Skeletal muscle satellite cell (primary cell): ENCODE results near the gene NMNAT2.
"Not testable (repeated sequence)": the region's sequence is repeated elsewhere in the genome, so short reads cannot be mapped to it uniquely, and the experiment has no call there.

Experiments
- H3K27me3 ChIP-seq: 2 replicates; pipeline ENCODE4 v1.7.0; 2013; ENCODE audit warnings: low read length; ENCODE audit not compliant: control insufficient read depth, insufficient read depth
- H3K36me3 ChIP-seq: 2 replicates; pipeline ENCODE4 v1.7.0; 2013; ENCODE audit warnings: mild to moderate bottlenecking, control low read depth, low read length; ENCODE audit not compliant: insufficient read depth
- H3K4me1 ChIP-seq: 2 replicates; pipeline ENCODE4 v1.7.0; 2013; ENCODE audit warnings: low read length; ENCODE audit not compliant: control insufficient read depth, insufficient read depth
- H3K4me2 ChIP-seq: 2 replicates; pipeline ENCODE4 v1.7.0; 2013; ENCODE audit warnings: mild to moderate bottlenecking, low read length
- H3K4me3 ChIP-seq: 2 replicates; pipeline ENCODE4 v1.7.0; 2013; ENCODE audit warnings: low read length
- H3K9ac ChIP-seq: 2 replicates; pipeline ENCODE4 v1.7.0; 2013; ENCODE audit warnings: mild to moderate bottlenecking, low read depth, low read length, moderate library complexity
- H3K9me3 ChIP-seq: replicated peaks from 2 replicates; pipeline ENCODE4 v1.7.0; 2013; ENCODE audit warnings: mild to moderate bottlenecking, control low read depth, low read length

NMNAT2 gene

DNA sequence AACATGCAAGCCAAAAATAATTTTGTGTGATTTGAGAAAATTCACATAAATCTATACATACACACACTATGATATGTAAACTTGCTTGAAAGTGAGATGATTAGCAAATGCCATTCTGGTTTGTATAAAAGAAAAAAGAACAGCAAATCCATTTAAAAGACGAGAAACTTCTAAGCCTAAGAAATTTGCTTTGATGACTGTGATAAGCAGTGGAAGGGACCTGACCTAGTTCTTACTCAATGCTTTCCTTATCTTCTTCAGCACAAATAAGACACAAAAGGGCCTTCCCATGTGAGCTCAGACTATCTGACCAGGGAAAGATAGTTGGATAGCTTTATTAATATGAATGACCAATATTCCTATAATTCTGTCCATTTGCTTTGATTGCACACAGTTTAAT is 25.3 kb upstream of the NMNAT2 start:
- H3K9me3 ChIP-seq = no peaks in the 10 kb centered on the region
- no peak overlapping the region for H3K9ac ChIP-seq
- no peaks in the 10 kb centered on the region for H3K36me3 ChIP-seq
- no peak overlapping the region for H3K4me3 ChIP-seq
- peaks cover 9% of the 10 kb centered on the region for H3K4me1 ChIP-seq
- H3K4me2 ChIP-seq = no peak overlapping the region
- H3K27me3 ChIP-seq = peaks cover 28% of the 10 kb centered on the region

DNA sequence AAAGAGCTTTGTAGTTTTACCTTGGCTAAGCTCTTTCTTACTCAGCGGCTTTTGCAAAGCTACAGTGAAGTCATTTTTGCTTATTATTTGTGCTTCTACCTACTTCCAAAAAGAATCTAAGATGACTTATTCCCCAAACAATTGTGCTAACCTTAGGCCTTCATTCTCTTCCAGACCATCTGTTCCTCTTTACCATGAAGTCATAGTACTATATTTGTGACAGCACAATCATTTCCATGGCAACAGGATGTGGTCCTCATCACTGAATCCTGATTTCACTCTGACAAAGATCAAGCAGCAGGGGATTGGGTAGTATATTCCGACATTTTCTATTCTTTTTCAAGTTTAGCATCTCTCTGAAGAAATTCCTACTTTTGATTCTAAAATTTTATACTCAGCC is 24.8 kb upstream of the NMNAT2 start:
- Histone ChIP-seq H3K9me3 (no peaks in the 10 kb centered on the region), H3K9ac (no peak overlapping the region), H3K4me1 (peaks cover 9% of the 10 kb centered on the region), H3K4me3 (no peak overlapping the region), H3K36me3 (no peaks in the 10 kb centered on the region), H3K27me3 (peaks cover 28% of the 10 kb centered on the region), H3K4me2 (no peak overlapping the region)

GRCh38 chr1:183438060-183438459 is 19.9 kb upstream of the NMNAT2 start:
- no peaks in the 10 kb centered on the region for H3K4me1 ChIP-seq
- no peaks in the 10 kb centered on the region for H3K36me3 ChIP-seq
- no peak overlapping the region for H3K4me3 ChIP-seq
- H3K27me3 ChIP-seq = peaks cover 40% of the 10 kb centered on the region
- H3K9me3 ChIP-seq = no peaks in the 10 kb centered on the region
- no peak overlapping the region for H3K9ac ChIP-seq
- H3K4me2 ChIP-seq = no peak overlapping the region

DNA sequence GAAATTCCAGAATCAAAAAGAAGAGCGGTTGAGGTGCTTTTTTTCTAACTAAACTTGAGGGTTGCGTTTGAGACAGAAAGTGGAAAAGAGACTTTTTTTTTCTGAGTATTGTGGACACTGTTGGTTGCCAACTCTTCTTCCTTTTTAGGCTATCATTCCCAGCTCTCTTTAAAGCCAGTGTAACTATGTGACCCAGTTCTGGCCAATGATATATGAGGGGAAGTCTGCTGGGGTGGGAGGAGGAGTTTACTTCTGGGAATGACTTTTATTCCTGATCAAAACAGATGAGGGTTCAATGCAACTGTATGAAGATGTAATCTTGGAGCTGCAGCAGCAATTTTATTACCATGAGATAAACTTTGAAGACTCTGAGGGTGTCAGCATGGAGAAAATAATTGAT is 17.3 kb upstream of the NMNAT2 start:
- Histone ChIP-seq H3K4me3 (no peak overlapping the region), H3K27me3 (peaks cover 27% of the 10 kb centered on the region), H3K36me3 (no peaks in the 10 kb centered on the region), H3K4me2 (no peak overlapping the region), H3K9me3 (no peaks in the 10 kb centered on the region), H3K9ac (no peak overlapping the region), H3K4me1 (peaks cover 9% of the 10 kb centered on the region)

DNA sequence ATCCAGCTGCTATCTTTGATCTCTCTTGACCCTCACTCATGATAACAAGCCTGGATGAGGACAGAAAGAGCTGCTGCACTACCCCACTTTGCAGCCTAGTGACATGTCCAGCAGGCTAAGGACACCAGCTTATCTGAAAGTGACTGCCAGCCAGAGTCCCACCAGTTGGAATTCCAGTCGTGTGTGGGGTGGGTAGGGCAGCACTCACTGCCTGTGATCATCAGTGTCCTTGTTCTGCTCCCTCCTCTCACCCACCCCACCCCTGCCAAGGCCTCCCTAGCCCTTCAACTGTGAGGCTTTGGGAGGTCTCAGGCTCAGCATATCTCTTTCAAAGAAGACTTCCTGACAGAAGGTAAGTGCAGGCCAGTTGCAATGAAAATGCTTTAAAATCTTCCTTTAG is 15.5 kb upstream of the NMNAT2 start:
- H3K9ac ChIP-seq = no peak overlapping the region
- H3K27me3 ChIP-seq = peaks cover 24% of the 10 kb centered on the region
- H3K9me3 ChIP-seq = no peaks in the 10 kb centered on the region
- H3K4me2 ChIP-seq = no peak overlapping the region
- H3K4me3 ChIP-seq = no peak overlapping the region
- H3K36me3 ChIP-seq = no peaks in the 10 kb centered on the region
- H3K4me1 ChIP-seq = peaks cover 9% of the 10 kb centered on the region

DNA sequence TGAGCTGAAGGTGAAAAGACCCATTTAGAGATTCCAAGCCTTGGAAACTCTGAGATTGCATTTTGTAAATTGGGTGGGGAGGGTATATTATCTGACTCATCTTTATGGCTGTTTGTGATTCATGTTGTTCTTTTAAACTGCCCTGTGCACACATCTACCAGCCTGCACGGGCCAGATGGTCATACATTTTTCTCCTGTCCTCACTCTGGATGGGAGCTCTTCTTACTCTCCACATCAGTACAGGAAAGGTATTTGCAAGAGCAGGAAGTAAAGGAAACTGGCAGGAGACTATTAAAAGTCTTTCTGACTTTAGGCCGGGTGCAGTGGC is 14.3 kb upstream of the NMNAT2 start:
- H3K4me3 ChIP-seq = no peak overlapping the region
- H3K9ac ChIP-seq = no peak overlapping the region
- no peaks in the 10 kb centered on the region for H3K9me3 ChIP-seq
- peaks cover 9% of the 10 kb centered on the region for H3K4me1 ChIP-seq
- H3K27me3 ChIP-seq = peaks cover 30% of the 10 kb centered on the region
- H3K36me3 ChIP-seq = no peaks in the 10 kb centered on the region
- H3K4me2 ChIP-seq = no peak overlapping the region

- Histone ChIP-seq H3K27me3 (peaks cover 30% of the 10 kb centered on the region), H3K4me3 (no peak overlapping the region), H3K9me3 (no peaks in the 10 kb centered on the region), H3K4me1 (peaks cover 9% of the 10 kb centered on the region), H3K4me2 (no peak overlapping the region), H3K36me3 (no peaks in the 10 kb centered on the region), H3K9ac (no peak overlapping the region)
Observed at GRCh38 chr1:183431840-183432547, 13.8 kb upstream of the NMNAT2 start.

DNA sequence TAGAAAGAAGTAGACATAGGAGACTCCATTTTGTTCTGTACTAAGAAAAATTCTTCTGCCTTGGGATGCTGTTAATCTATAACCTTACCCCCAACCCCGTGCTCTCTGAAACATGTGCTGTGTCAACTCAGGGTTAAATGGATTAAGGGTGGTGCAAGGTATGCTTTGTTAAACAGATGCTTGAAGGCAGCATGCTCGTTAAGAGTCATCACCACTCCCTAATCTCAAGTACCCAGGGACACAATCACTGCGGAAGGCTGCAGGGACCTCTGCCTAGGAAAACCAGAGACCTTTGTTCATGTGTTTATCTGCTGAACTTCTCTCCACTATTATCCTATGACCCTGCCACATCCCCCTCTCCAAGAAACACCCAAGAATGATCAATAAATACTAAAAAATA is 9.4 kb upstream of the NMNAT2 start:
- not testable (repeated sequence) for H3K4me3 ChIP-seq, H3K4me1 ChIP-seq, H3K9me3 ChIP-seq, H3K4me2 ChIP-seq, H3K36me3 ChIP-seq, H3K9ac ChIP-seq
- peaks cover 35% of the 10 kb centered on the region for H3K27me3 ChIP-seq

DNA sequence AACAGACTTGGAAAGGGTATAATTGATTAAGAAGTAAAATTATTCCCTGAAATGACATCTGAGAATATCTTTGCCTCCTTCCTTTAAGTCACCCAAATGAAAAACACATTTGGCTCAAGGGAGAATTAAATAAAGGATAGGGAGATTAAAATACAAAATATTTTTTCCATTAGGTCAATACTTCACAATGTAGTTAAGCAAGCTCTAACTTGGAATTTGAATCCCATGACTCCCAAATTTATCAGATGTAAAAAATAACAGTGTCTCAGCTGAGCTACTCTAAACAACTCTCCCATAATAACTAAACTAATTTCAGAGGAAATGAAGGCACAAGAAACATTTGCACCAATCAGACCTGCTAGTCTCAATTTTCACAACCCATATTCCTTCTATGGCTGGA is 6.5 kb upstream of the NMNAT2 start:
- Histone ChIP-seq H3K4me2 (no peak overlapping the region), H3K9ac (no peak overlapping the region), H3K4me3 (no peak overlapping the region), H3K27me3 (peaks cover 52% of the 10 kb centered on the region), H3K36me3 (no peaks in the 10 kb centered on the region), H3K4me1 (no peaks in the 10 kb centered on the region), H3K9me3 (no peaks in the 10 kb centered on the region)

GRCh38 chr1:183423541-183423940 is 5.4 kb upstream of the NMNAT2 start:
- H3K9me3 ChIP-seq = no peaks in the 10 kb centered on the region
- H3K27me3 ChIP-seq = peaks cover 56% of the 10 kb centered on the region
- no peaks in the 10 kb centered on the region for H3K4me1 ChIP-seq
- H3K4me2 ChIP-seq = no peak overlapping the region
- no peaks in the 10 kb centered on the region for H3K36me3 ChIP-seq
- no peak overlapping the region for H3K9ac ChIP-seq
- H3K4me3 ChIP-seq = no peak overlapping the region

DNA sequence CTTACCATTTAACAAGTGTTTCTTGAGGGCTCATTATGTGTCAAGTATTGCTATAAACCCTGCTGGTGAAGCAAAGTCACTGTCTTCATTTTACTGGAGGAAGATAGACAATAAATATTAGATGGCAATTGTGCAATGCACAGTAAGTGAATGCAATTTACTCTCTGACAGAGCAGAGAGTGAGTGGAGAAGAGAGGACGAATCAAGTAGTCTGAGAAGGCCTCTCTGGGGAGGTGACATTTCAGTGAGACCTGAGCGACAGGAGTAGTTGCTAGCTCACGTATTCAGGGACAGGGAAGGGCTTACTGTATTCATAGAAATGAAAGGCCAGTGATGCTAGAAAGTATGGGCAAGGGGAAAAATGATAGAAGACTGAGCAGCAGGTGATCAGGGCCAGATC is 1.2 kb upstream of the NMNAT2 start:
- no peak overlapping the region for H3K4me2 ChIP-seq
- H3K4me3 ChIP-seq = no peak overlapping the region
- H3K4me1 ChIP-seq = peaks cover 13% of the 10 kb centered on the region
- peaks cover 80% of the 10 kb centered on the region for H3K27me3 ChIP-seq
- H3K9ac ChIP-seq = no peak overlapping the region
- H3K36me3 ChIP-seq = no peaks in the 10 kb centered on the region
- no peaks in the 10 kb centered on the region for H3K9me3 ChIP-seq

- Histone ChIP-seq H3K4me3 (no peak overlapping the region), H3K27me3 (peaks cover 80% of the 10 kb centered on the region), H3K9ac (no peak overlapping the region), H3K4me2 (no peak overlapping the region), H3K9me3 (no peaks in the 10 kb centered on the region), H3K36me3 (no peaks in the 10 kb centered on the region), H3K4me1 (peaks cover 13% of the 10 kb centered on the region)
Observed at GRCh38 chr1:183418696-183419095, 516 bp upstream of the NMNAT2 start.
